IMR-90 (cell line): ENCODE results near the gene CALY. TPM values are rescaled to one million over a fixed set of nuclear protein-coding genes. Genes with fewer than 3 reads are reported as not detected.

Experiments
- ATAC-seq: fragments of 200-7000 bp; cut with Tn5 transposase; 2 replicates; pipeline ENCODE4 v1.9.1; 2020; ENCODE audit warnings: low read depth, mild to moderate bottlenecking, moderate library complexity
- BruUV-seq: library from RNA; stranded (reverse); fragments of 400-500 nt; replicated peaks from 2 replicates; lab custom pipeline; 2021; lab: Mats Ljungman, UMichigan
- CTCF ChIA-PET: fragments of 300-600 bp; formaldehyde crosslinking; extraction: SDS; loops from one replicate; lab custom pipeline; 2021; ENCODE audit warnings: antibody characterized with exemption; lab: Yijun Ruan, JAX
- POLR2A ChIA-PET: fragments of 300-600 bp; sonication (Branson Sonifier 250); formaldehyde crosslinking; loops from one replicate; lab custom pipeline; 2022; ENCODE audit warnings: antibody characterized with exemption; ENCODE audit not compliant: unreplicated experiment; lab: Charles Lee
- DNase-seq: peaks from one replicate; pipeline ENCODE4 v3.0.0; 2013
- H2AFZ ChIP-seq: replicated peaks from 2 replicates; pipeline ENCODE3; 2013; ENCODE audit warnings: low read length, mild to moderate bottlenecking; ENCODE audit not compliant: poor library complexity
- H2AK5ac ChIP-seq: 2 replicates; pipeline ENCODE4 v1.6.1; 2013; ENCODE audit warnings: low read depth, low read length, inconsistent platforms
- H2AK9ac ChIP-seq: replicated peaks from 2 replicates; pipeline ENCODE3; 2013; ENCODE audit warnings: mild to moderate bottlenecking, low read depth, low read length, moderate library complexity; ENCODE audit not compliant: poor library complexity
- H2BK120ac ChIP-seq: 2 replicates; pipeline ENCODE4 v1.6.1; 2013; ENCODE audit warnings: low read depth, low read length, inconsistent platforms
- H2BK15ac ChIP-seq: 3 replicates; pipeline ENCODE4 v1.6.1; 2013; ENCODE audit warnings: low read depth, low read length, inconsistent platforms
- H2BK20ac ChIP-seq: 2 replicates; pipeline ENCODE4 v1.6.1; 2013; ENCODE audit warnings: low read depth, mild to moderate bottlenecking, inconsistent platforms, low read length, moderate library complexity
- H2BK5ac ChIP-seq: 2 replicates; pipeline ENCODE4 v1.6.1; 2013; ENCODE audit warnings: mild to moderate bottlenecking, low read depth, low read length, inconsistent platforms; ENCODE audit not compliant: poor library complexity, severe bottlenecking
- H3K14ac ChIP-seq: replicated peaks from 2 replicates; pipeline ENCODE4 v1.6.1; 2013; ENCODE audit warnings: low read depth, low read length, inconsistent platforms
- H3K18ac ChIP-seq: 2 replicates; pipeline ENCODE4 v1.6.1; 2013; ENCODE audit warnings: low read depth, low read length, control low read depth
- H3K23ac ChIP-seq: 2 replicates; pipeline ENCODE4 v1.6.1; 2013; ENCODE audit warnings: low read depth, low read length, inconsistent platforms
- H3K27ac ChIP-seq: 2 replicates; pipeline ENCODE4 v1.5.1; 2013; ENCODE audit warnings: mild to moderate bottlenecking, control low read depth, low read length; ENCODE audit not compliant: insufficient read depth
- H3K27me3 ChIP-seq: 2 replicates; pipeline ENCODE4 v1.6.1; 2013; ENCODE audit warnings: low read length; ENCODE audit not compliant: control insufficient read depth, insufficient read depth
- H3K36me3 ChIP-seq: 2 replicates; pipeline ENCODE4 v1.6.1; 2013; ENCODE audit warnings: low read length, mixed read lengths; ENCODE audit not compliant: control insufficient read depth, insufficient read depth
- H3K4ac ChIP-seq: 2 replicates; pipeline ENCODE4 v1.6.1; 2013; ENCODE audit warnings: low read depth, low read length, inconsistent platforms
- H3K4me1 ChIP-seq: 2 replicates; pipeline ENCODE4 v1.6.1; 2013; ENCODE audit warnings: low read length, mixed read lengths; ENCODE audit not compliant: control insufficient read depth, insufficient read depth
- H3K4me2 ChIP-seq: 2 replicates; pipeline ENCODE4 v1.6.1; 2013; ENCODE audit warnings: low read depth, mild to moderate bottlenecking, control low read depth, low read length, moderate library complexity
- H3K4me3 ChIP-seq: 2 replicates; pipeline ENCODE4 v1.5.1; 2013; ENCODE audit warnings: low read depth, mild to moderate bottlenecking, control low read depth, low read length, moderate library complexity; ENCODE audit not compliant: insufficient read depth
- H3K56ac ChIP-seq: 2 replicates; pipeline ENCODE4 v1.6.1; 2013; ENCODE audit warnings: low read length, inconsistent platforms; ENCODE audit not compliant: insufficient read depth; ENCODE audit errors: extremely low read depth
- H3K79me1 ChIP-seq, 2 experiments: 2 replicates each; pipeline ENCODE4 v1.6.1; 2013; ENCODE audit warnings: low read length in 2 of 2, inconsistent platforms in 1 of 2, low read depth in 1 of 2
- H3K9ac ChIP-seq: 2 replicates; pipeline ENCODE4 v1.6.1; 2013; ENCODE audit warnings: low read depth, low read length, control low read depth
- H3K9me1 ChIP-seq: 2 replicates; pipeline ENCODE4 v1.6.1; 2013; ENCODE audit warnings: low read length, inconsistent platforms; ENCODE audit not compliant: insufficient read depth
- H3K9me3 ChIP-seq: 2 replicates; pipeline ENCODE4 v1.6.1; 2013; ENCODE audit warnings: low read length; ENCODE audit not compliant: control insufficient read depth, insufficient read depth
- H4K20me1 ChIP-seq: 2 replicates; pipeline ENCODE4 v1.6.1; 2013; ENCODE audit warnings: low read length, inconsistent platforms; ENCODE audit not compliant: insufficient read depth
- H4K5ac ChIP-seq: 2 replicates; pipeline ENCODE4 v1.6.1; 2013; ENCODE audit warnings: mild to moderate bottlenecking, low read depth, low read length, control low read depth
- H4K8ac ChIP-seq, 2 experiments: 2 replicates each; pipeline ENCODE4 v1.6.1; 2013; ENCODE audit warnings: low read depth in 2 of 2, low read length in 2 of 2, control low read depth in 1 of 2, inconsistent platforms in 1 of 2
- H4K91ac ChIP-seq: 2 replicates; pipeline ENCODE4 v1.6.1; 2013; ENCODE audit warnings: low read depth, low read length, inconsistent platforms; ENCODE audit not compliant: insufficient read depth
- BHLHE40 ChIP-seq: fragments of 150-350 bp; IDR thresholded peaks from 2 replicates; pipeline ENCODE4 v1.6.1; 2016; ENCODE audit warnings: mild to moderate bottlenecking, low read depth, low read length
- CEBPB ChIP-seq: IDR thresholded peaks from 2 replicates; pipeline ENCODE4 v1.6.1; 2012; ENCODE audit warnings: low read depth, low read length, improper control_type of control experiment
- CHD1 ChIP-seq: IDR thresholded peaks from 2 replicates; pipeline ENCODE4 v1.6.1; 2012; ENCODE audit warnings: low read depth, low read length, improper control_type of control experiment
- CTCF ChIP-seq: conservative IDR thresholded peaks from 2 replicates; pipeline ENCODE4 v1.5.1; 2012; ENCODE audit warnings: mild to moderate bottlenecking, low read depth, low read length, improper control_type of control experiment
- ELK1 ChIP-seq: fragments of 150-350 bp; IDR thresholded peaks from 2 replicates; pipeline ENCODE4 v1.6.1; 2016; ENCODE audit warnings: low read depth, mild to moderate bottlenecking, low read length, moderate library complexity, borderline replicate concordance
- FOS ChIP-seq: fragments of 150-350 bp; IDR thresholded peaks from 2 replicates; pipeline ENCODE4 v1.6.1; 2016; ENCODE audit warnings: low read depth, low read length
- MAFK ChIP-seq: IDR thresholded peaks from 2 replicates; pipeline ENCODE4 v1.6.1; 2012; ENCODE audit warnings: low read depth, low read length, improper control_type of control experiment
- MAZ ChIP-seq: IDR thresholded peaks from 2 replicates; pipeline ENCODE4 v1.6.1; 2012; ENCODE audit warnings: low read depth, mild to moderate bottlenecking, low read length, improper control_type of control experiment, moderate library complexity, borderline replicate concordance
- MXI1 ChIP-seq: IDR thresholded peaks from 2 replicates; pipeline ENCODE4 v1.6.1; 2012; ENCODE audit warnings: low read depth, mild to moderate bottlenecking, low read length, moderate library complexity, borderline replicate concordance
- NFE2L2 ChIP-seq: fragments of 150-350 bp; IDR thresholded peaks from 2 replicates; pipeline ENCODE4 v1.6.1; 2016; ENCODE audit warnings: low read depth, mild to moderate bottlenecking, low read length
- POLR2A ChIP-seq: IDR thresholded peaks from 2 replicates; pipeline ENCODE4 v1.6.1; 2012; ENCODE audit warnings: mild to moderate bottlenecking, low read depth, low read length
- RAD21 ChIP-seq: IDR thresholded peaks from 2 replicates; pipeline ENCODE4 v1.6.1; 2012; ENCODE audit warnings: low read length, improper control_type of control experiment
- RCOR1 ChIP-seq: IDR thresholded peaks from 2 replicates; pipeline ENCODE4 v1.6.1; 2012; ENCODE audit warnings: mild to moderate bottlenecking, low read length, improper control_type of control experiment; ENCODE audit not compliant: insufficient replicate concordance
- RFX5 ChIP-seq: IDR thresholded peaks from 2 replicates; pipeline ENCODE4 v1.8.0; 2012; ENCODE audit warnings: low read depth, mild to moderate bottlenecking, low read length, moderate library complexity
- SMC3 ChIP-seq: fragments of 150-350 bp; IDR thresholded peaks from 2 replicates; pipeline ENCODE4 v1.6.1; 2016; ENCODE audit warnings: low read depth, mild to moderate bottlenecking, antibody characterized with exemption, low read length, moderate library complexity
- USF2 ChIP-seq: fragments of 150-350 bp; IDR thresholded peaks from 2 replicates; pipeline ENCODE4 v1.6.1; 2017; ENCODE audit warnings: mild to moderate bottlenecking, antibody characterized with exemption, low read length, low read depth
- WGBS, 2 experiments: methylation state at CpG; one replicate each; pipeline versions ENCODE4 v1.1.5 to v1.1.7; 2013; ENCODE audit warnings: missing lambda C conversion rate in 2 of 2; ENCODE audit not compliant: insufficient read length in 1 of 2; ENCODE audit errors: extremely low coverage in 2 of 2; 5-methylcytosine and 5-hydroxymethylcytosine counted together
- dilution Hi-C: fragments of 300-500 bp; cut with HindIII; formaldehyde crosslinking; loops from one replicate; pipeline ENCODE4 v1.14.3; 2018; ENCODE audit warnings: low sequenced_read_pairs; ENCODE audit not compliant: unreplicated experiment
- in situ Hi-C: fragments of 300-500 bp; cut with MboI; formaldehyde crosslinking; loops from 3 replicates; pipeline ENCODE4 v1.14.3; 2019; ENCODE audit warnings: low sequenced_read_pairs, inconsistent platforms, mixed read lengths
- intact Hi-C: fragments of 100-400 bp; cut with micrococcal nuclease; formaldehyde crosslinking; loops from 2 replicates; pipeline ENCODE4 v1.10.0; 2022
- polyA plus RNA-seq, 3 experiments: library from polyadenylated mRNA; depleted of rRNA; stranded (reverse); fragments of >200 nt; gene quantifications; 2 replicates each; pipeline ENCODE4 v1.2.3, GENCODE V29; 2012; ENCODE audit warnings: low replicate concordance in 1 of 3
- total RNA-seq: library from RNA; depleted of rRNA; stranded (reverse); fragments of >200 nt; gene quantifications from 2 replicates; pipeline ENCODE4 v1.2.3, GENCODE V29; 2012

The CALY gene
- total and polyA plus RNA-seq, 2 of the 4 experiments (the other 2 are of a cell fraction) = 0.34 TPM; not detected in 1

- no CpG with 5 or more reads among the region's 6 CpGs for WGBS, 2 experiments
- H3K9me1 ChIP-seq = 0 out of 2 replicates have a peak, but pooled peaks cover 4% of the 10 kb centered on the region
- H3K18ac ChIP-seq = no peak overlapping the region
- H3K36me3 ChIP-seq = peaks cover 14% of the 10 kb centered on the region
- ChIA-PET POLR2A (no interaction called here), CTCF (no interaction called here)
- no peak overlapping the region for H3K4me3 ChIP-seq
- peaks cover 10% of the 10 kb centered on the region for H3K4me1 ChIP-seq
- no peak overlapping the region for H3K56ac ChIP-seq
- dilution Hi-C loops (no loop called here), in situ Hi-C loops (no loop called here), intact Hi-C loops (loop anchor here (1.0 kb wide), 1 partner anchor 14 kb away; no protein-coding TSS in a partner anchor)
- H3K4me2 ChIP-seq = no peak overlapping the region
- H2BK120ac ChIP-seq = no peak overlapping the region
- H4K5ac ChIP-seq = no peak overlapping the region
- no peak for TF ChIP-seq ELK1
- no peak for TF ChIP-seq MXI1
- TF ChIP-seq CTCF = no peak
- no peak for TF ChIP-seq RFX5
- TF ChIP-seq USF2 = no peak
- TF ChIP-seq BHLHE40 = no peak
- TF ChIP-seq RAD21 = no peak
- no peak for TF ChIP-seq SMC3
- no peak for TF ChIP-seq CEBPB
- no peak for TF ChIP-seq MAFK
- TF ChIP-seq RCOR1 = no peak
- no peak for TF ChIP-seq MAZ
- TF ChIP-seq CHD1 = no peak
- TF ChIP-seq POLR2A = no peak
- no peak for TF ChIP-seq FOS
- no peak for TF ChIP-seq NFE2L2
- no peak overlapping the region for H4K91ac ChIP-seq
- H2BK15ac ChIP-seq = no peak overlapping the region
- no peak overlapping the region for H2AK5ac ChIP-seq
- no peak overlapping the region for H4K8ac ChIP-seq
- no peaks in the 10 kb centered on the region for H3K9me3 ChIP-seq
- no peak overlapping the region for H3K4ac ChIP-seq
- ATAC-seq (no peak), DNase-seq (no peak)
- peaks cover 7% of the 10 kb centered on the region; the same call in 1 of the 2 replicates for H4K20me1 ChIP-seq
- no peak overlapping the region for H3K14ac ChIP-seq
- H3K27me3 ChIP-seq = peaks cover 9% of the 10 kb centered on the region
- H2BK5ac ChIP-seq = no peak overlapping the region
- no TSS peak for BruUV-seq
- no peak overlapping the region for H2AFZ ChIP-seq
- H3K79me1 ChIP-seq = peaks cover 0 to 3% of the 10 kb centered on the region in 2 experiments; a peak in 1 of 4 replicates
- H2BK20ac ChIP-seq = no peak overlapping the region
- H2AK9ac ChIP-seq = no peak overlapping the region
- no peak overlapping the region for H3K27ac ChIP-seq
- no peak overlapping the region for H3K9ac ChIP-seq
- no peak overlapping the region for H3K23ac ChIP-seq
Observed at GRCh38 chr10:133276100-133276434, 60.6 kb downstream of the CALY start.
